GM19438 (cell line): ENCODE results near the gene FOXO3.

ENCODE experiments used
- ATAC-seq: cut with Tn5 transposase; IDR thresholded peaks from one replicate; pipeline ENCODE4 v1.9.1; 2021; ENCODE audit warnings: low read depth; ENCODE audit not compliant: unreplicated experiment

Gene FOXO3

GRCh38 chr6:108574457-108575141 lies 13.9 kb downstream of the FOXO3 start:
- ATAC-seq, result no peak

GRCh38 chr6:108575905-108576494 lies 15.3 kb downstream of the FOXO3 start:
- no peak for ATAC-seq

- no peak for ATAC-seq
Measured at GRCh38 chr6:108576709-108577108, 16.0 kb downstream of the FOXO3 start.

GRCh38 chr6:108578166-108578565 lies 17.4 kb downstream of the FOXO3 start:
- no peak for ATAC-seq

GRCh38 chr6:108578595-108579327 lies 18.0 kb downstream of the FOXO3 start:
- no peak for ATAC-seq

GRCh38 chr6:108579328-108579721 lies 18.6 kb downstream of the FOXO3 start:
- ATAC-seq, result no peak

GRCh38 chr6:108580646-108581045 lies 19.9 kb downstream of the FOXO3 start:
- no peak for ATAC-seq

- ATAC-seq, result no peak
Measured at GRCh38 chr6:108581237-108581931, 20.7 kb downstream of the FOXO3 start.

GRCh38 chr6:108581932-108582475 lies 21.3 kb downstream of the FOXO3 start:
- no peak for ATAC-seq

GRCh38 chr6:108582618-108583017 lies 21.9 kb downstream of the FOXO3 start:
- no peak for ATAC-seq

GRCh38 chr6:108584323-108584722 lies 23.6 kb downstream of the FOXO3 start:
- ATAC-seq, result no peak

GRCh38 chr6:108585359-108585758 lies 24.6 kb downstream of the FOXO3 start:
- no peak for ATAC-seq

GRCh38 chr6:108585921-108586536 lies 25.3 kb downstream of the FOXO3 start:
- ATAC-seq, result no peak

- ATAC-seq, result no peak
Measured at GRCh38 chr6:108587258-108588059, 26.7 kb downstream of the FOXO3 start.

GRCh38 chr6:108588586-108588985 lies 27.9 kb downstream of the FOXO3 start:
- no peak for ATAC-seq

GRCh38 chr6:108589244-108589791 lies 28.6 kb downstream of the FOXO3 start:
- no peak for ATAC-seq

GRCh38 chr6:108591040-108591816 lies 30.5 kb downstream of the FOXO3 start:
- no peak for ATAC-seq
